Mesenteric fat pad (tissue), 1 donor: Measurements from ENCODE around the gene CLCN2. TPM values are rescaled to one million over a fixed set of nuclear protein-coding genes. Genes with fewer than 3 reads are reported as not detected.

Experiments used
- DNase-seq: peaks from one replicate; pipeline ENCODE4 v3.0.0-alpha.2; 2020; ENCODE audit warnings: low spot score
- total RNA-seq: library from RNA; stranded (reverse); fragmentation: NEBNext Ultra II Directional; extraction: Animal tissue kit (Norgen Biotek cat#: 25700); gene quantifications from one replicate; pipeline ENCODE4 v1.2.1, GENCODE V29; 2021
- donor health status: DM: yes; HTN: yes; CAD: no.

Gene CLCN2
- total RNA-seq, 1 donor from 2014 or later, result 3.8 TPM

- DNase-seq, result no peak
Observed at GRCh38 chr3:184381261-184382224, 20.1 kb upstream of the CLCN2 start.

GRCh38 chr3:184380627-184381260, 19.3 kb upstream of the CLCN2 start:
- no peak for DNase-seq

- DNase-seq, result no peak
Observed at GRCh38 chr3:184380185-184380626, 18.8 kb upstream of the CLCN2 start.

- no peak for DNase-seq
Observed at GRCh38 chr3:184379358-184380184, 18.2 kb upstream of the CLCN2 start, which contains the start of gene CHRD. Gene CHRD (plus strand): TSS chr3:184380054. CDS start chr3:184380319, 265 bp downstream.

GRCh38 chr3:184378651-184379357, 17.4 kb upstream of the CLCN2 start:
- no peak for DNase-seq

GRCh38 chr3:184377882-184378445, 16.6 kb upstream of the CLCN2 start, which contains the start of gene THPO:
Gene THPO (minus strand): TSS chr3:184378207. CDS start chr3:184376259, 1,948 bp downstream.
- no peak for DNase-seq

GRCh38 chr3:184377374-184377773, 16.0 kb upstream of the CLCN2 start:
- DNase-seq, result no peak

GRCh38 chr3:184375747-184376461, 14.5 kb upstream of the CLCN2 start:
- no peak for DNase-seq

GRCh38 chr3:184373422-184373821, 12.0 kb upstream of the CLCN2 start:
- DNase-seq, result no peak

- no peak for DNase-seq
Observed at GRCh38 chr3:184372911-184373310, 11.5 kb upstream of the CLCN2 start.

GRCh38 chr3:184372296-184372821, 11.0 kb upstream of the CLCN2 start:
- no peak for DNase-seq

- DNase-seq, result no peak
Observed at GRCh38 chr3:184371570-184372018, 10.2 kb upstream of the CLCN2 start.

GRCh38 chr3:184368586-184369183, 7.3 kb upstream of the CLCN2 start:
- DNase-seq, result no peak

- DNase-seq, result no peak
Observed at GRCh38 chr3:184368116-184368515, 6.7 kb upstream of the CLCN2 start.

- no peak for DNase-seq
Observed at GRCh38 chr3:184366619-184367289, 5.3 kb upstream of the CLCN2 start.

- peak; percentile 97 for DNase-seq
Observed at GRCh38 chr3:184362668-184363546, 1.5 kb upstream of the CLCN2 start.
